ENCODE measurements around the gene MESP1.

GRCh38 chr15:89725064-89725463 is 26.0 kb downstream of the MESP1 start:
- TF ChIP-seq CTCF (IDR thresholded peaks at IDR 0.05): no peak
- TF ChIP-seq REST (IDR thresholded peaks at IDR 0.05; ENCODE audit: insufficient read depth in 1 of 2, low read depth in 2 of 2, low read length in 1 of 2): no peak
